GM12878 (cell line): ENCODE results near the gene SPSB2. TPM values are rescaled to one million over a fixed set of nuclear protein-coding genes. Genes with fewer than 3 reads are reported as not detected.

ENCODE experiments used
- ATAC-seq: fragments of 200-7000 bp; cut with Tn5 transposase; 3 replicates; pipeline ENCODE4 v1.9.1; 2020; ENCODE audit warnings: mild to moderate bottlenecking, moderate library complexity
- BruUV-seq: library from RNA; stranded (reverse); fragments of 400-500 nt; replicated peaks from 2 replicates; lab custom pipeline; 2021; lab: Mats Ljungman, UMichigan
- CTCF ChIA-PET: fragments of 300-600 bp; sonication (Branson Sonifier 250); formaldehyde crosslinking; extraction: SDS; loops from one replicate; lab custom pipeline; 2021; ENCODE audit warnings: inconsistent platforms; lab: Yijun Ruan, JAX
- POLR2A ChIA-PET: fragments of 350-600 bp; formaldehyde crosslinking; extraction: SDS; loops from one replicate; lab custom pipeline; 2021; ENCODE audit warnings: inconsistent platforms; lab: Charles Lee
- RAD21 ChIA-PET: fragments of 300-600 bp; sonication (Branson Sonifier 250); formaldehyde crosslinking; loops from one replicate; lab custom pipeline; 2023; ENCODE audit warnings: antibody characterized with exemption; ENCODE audit not compliant: unreplicated experiment; lab: Charles Lee
- SMC1A ChIA-PET: fragments of 300-600 bp; sonication (Branson Sonifier 250); formaldehyde crosslinking; loops from one replicate; lab custom pipeline; 2023; ENCODE audit not compliant: unreplicated experiment, uncharacterized antibody; lab: Charles Lee
- DNase-seq: peaks from one replicate; pipeline ENCODE4 v3.0.0-alpha.2; 2011; ENCODE audit warnings: low read depth, low spot score
- FAIRE-seq: peaks from 3 replicates; lab custom pipeline; 2011; peaks lifted over from hg19 to GRCh38; lab: Jason Lieb, UNC
- H2AFZ ChIP-seq: 2 replicates; pipeline ENCODE4 v1.6.0; 2011; ENCODE audit warnings: low read depth, low read length, control low read depth; ENCODE audit not compliant: control insufficient read depth
- H3K27ac ChIP-seq: 2 replicates; pipeline ENCODE4 v1.5.1; 2011; ENCODE audit warnings: control low read depth; ENCODE audit not compliant: control insufficient read depth, insufficient read depth
- H3K27me3 ChIP-seq, 2 experiments: replicated peaks in 1 of 2; 2 replicates each; pipeline versions ENCODE4 v1.6.0 to v1.6.1; 2011; ENCODE audit warnings: low read length in 1 of 2; ENCODE audit not compliant: control insufficient read depth in 2 of 2, insufficient read depth in 2 of 2
- H3K36me3 ChIP-seq, 2 experiments: 2 replicates each; pipeline ENCODE4 v1.5.1; 2011; ENCODE audit warnings: low read length in 1 of 2; ENCODE audit not compliant: control insufficient read depth in 2 of 2, insufficient read depth in 2 of 2
- H3K4me1 ChIP-seq: 2 replicates; pipeline ENCODE4 v1.6.1; 2011; ENCODE audit warnings: mild to moderate bottlenecking, low read length, moderate library complexity, mixed read lengths; ENCODE audit not compliant: control insufficient read depth, insufficient read depth
- H3K4me2 ChIP-seq: 2 replicates; pipeline ENCODE4 v1.6.0; 2011; ENCODE audit warnings: control low read depth; ENCODE audit not compliant: control insufficient read depth, insufficient read depth
- H3K4me3 ChIP-seq: fragments of 200-600 bp; sonication (generic); 2 replicates; pipeline ENCODE4 v1.5.1; 2016
- H3K79me2 ChIP-seq: 2 replicates; pipeline ENCODE4 v1.6.0; 2011; ENCODE audit warnings: low read length; ENCODE audit not compliant: control insufficient read depth, insufficient read depth
- H3K9ac ChIP-seq: 2 replicates; pipeline ENCODE4 v1.8.0; 2011; ENCODE audit warnings: low read length, control low read depth, mixed read lengths; ENCODE audit not compliant: control insufficient read depth, insufficient read depth
- H3K9me3 ChIP-seq: replicated peaks from 3 replicates; pipeline ENCODE4 v1.5.1; 2011; ENCODE audit warnings: mild to moderate bottlenecking, low read length; ENCODE audit not compliant: control insufficient read depth, insufficient read depth
- H4K20me1 ChIP-seq: 2 replicates; pipeline ENCODE4 v1.6.0; 2011; ENCODE audit not compliant: control insufficient read depth, insufficient read depth
- BRCA1 ChIP-seq: IDR thresholded peaks from 2 replicates; pipeline ENCODE4 v1.6.1; 2011; ENCODE audit warnings: low read depth, low read length, improper control_type of control experiment
- CHD1 ChIP-seq: IDR thresholded peaks from 2 replicates; pipeline ENCODE4 v1.6.1; 2012; ENCODE audit warnings: low read depth, low read length, improper control_type of control experiment
- DPF2 ChIP-seq: fragments of 450-650 bp; IDR thresholded peaks from 2 replicates; pipeline ENCODE4 v1.6.1; 2017; ENCODE audit warnings: mild to moderate bottlenecking
- FOS ChIP-seq: IDR thresholded peaks from 3 replicates; pipeline ENCODE4 v1.6.1; 2011; ENCODE audit warnings: borderline replicate concordance; ENCODE audit not compliant: insufficient read length; ENCODE audit errors: extremely low read depth
- JUND ChIP-seq: IDR thresholded peaks from 2 replicates; pipeline ENCODE4 v1.6.1; 2012; ENCODE audit warnings: low read depth, mild to moderate bottlenecking, low read length, improper control_type of control experiment, moderate library complexity
- KDM1A ChIP-seq: fragments of 200-600 bp; sonication (generic); IDR thresholded peaks from 2 replicates; pipeline ENCODE4 v1.6.1; 2016; ENCODE audit warnings: borderline replicate concordance
- MEF2A ChIP-seq: IDR thresholded peaks from 2 replicates; pipeline ENCODE4 v1.6.1; 2011; ENCODE audit warnings: low read depth, mild to moderate bottlenecking, low read length, moderate library complexity; ENCODE audit not compliant: insufficient read depth
- MTA2 ChIP-seq: fragments of 450-650 bp; IDR thresholded peaks from 2 replicates; pipeline ENCODE4 v1.6.1; 2016; ENCODE audit warnings: low read depth, mild to moderate bottlenecking, moderate library complexity
- MYC ChIP-seq: IDR thresholded peaks from 2 replicates; pipeline ENCODE4 v1.6.1; 2011; ENCODE audit warnings: mild to moderate bottlenecking, low read length, moderate library complexity, inconsistent platforms; ENCODE audit not compliant: insufficient read depth, insufficient replicate concordance, insufficient read length, severe bottlenecking
- NR2F1 ChIP-seq: fragments of 450-650 bp; conservative IDR thresholded peaks from 2 replicates; pipeline ENCODE4 v1.6.1; 2017; ENCODE audit warnings: mild to moderate bottlenecking
- PAX8 ChIP-seq: fragments of 450-650 bp; IDR thresholded peaks from 2 replicates; pipeline ENCODE4 v1.6.1; 2017; ENCODE audit warnings: mild to moderate bottlenecking, moderate library complexity
- RFX5 ChIP-seq: IDR thresholded peaks from 2 replicates; pipeline ENCODE4 v1.6.1; 2011; ENCODE audit warnings: low read depth, low read length, improper control_type of control experiment
- SUPT20H ChIP-seq: IDR thresholded peaks from 2 replicates; pipeline ENCODE4 v1.6.1; 2011; ENCODE audit warnings: low read depth, mild to moderate bottlenecking, low read length, moderate library complexity, borderline replicate concordance; ENCODE audit not compliant: control insufficient read depth
- USF1 ChIP-seq: IDR thresholded peaks from 2 replicates; pipeline ENCODE4 v1.6.1; 2011; ENCODE audit warnings: borderline replicate concordance, low read depth, mild to moderate bottlenecking, moderate library complexity, mixed read lengths, low read length; ENCODE audit not compliant: insufficient read depth; ENCODE audit errors: extremely low read length
- ZZZ3 ChIP-seq: IDR thresholded peaks from 2 replicates; pipeline ENCODE4 v1.6.1; 2011; ENCODE audit warnings: low read depth; ENCODE audit not compliant: control insufficient read depth, insufficient read length
- WGBS: methylation state at CpG from one replicate; pipeline ENCODE4 v1.1.6; 2016; ENCODE audit warnings: low lambda C conversion rate; ENCODE audit not compliant: insufficient replicate concordance, insufficient coverage; ENCODE audit errors: missing lambda C conversion rate; 5-methylcytosine and 5-hydroxymethylcytosine counted together
- in situ Hi-C: fragments of 300-500 bp; cut with MboI; formaldehyde crosslinking; loops from 9 replicates; pipeline ENCODE4 v1.14.3; 2018; ENCODE audit warnings: mixed read lengths
- intact Hi-C: fragments of 100-400 bp; cut with micrococcal nuclease; formaldehyde crosslinking; loops from one replicate; pipeline ENCODE4 v1.14.2; 2022; ENCODE audit not compliant: unreplicated experiment
- polyA plus RNA-seq, 11 experiments: library from polyadenylated mRNA; depleted of rRNA in 4 of 11; unstranded in 6 of 11; stranded (reverse) in 5 of 11; fragments of >200 nt; fragmentation: Nextera tagmentation in 4 of 11; fragmentation: Illumina TruSeq in 1 of 11; extraction: Ambion mirVana in 4 of 11; extraction: Trizol in 1 of 11; gene quantifications; 1 replicate in 1 of 11; 2 replicates in 10 of 11; pipeline versions ENCODE4 v1.2.1 to v1.2.3, GENCODE V29; 2011 to 2016; ENCODE audit warnings: inconsistent platforms in 2 of 11, missing spikeins in 2 of 11, low read depth in 1 of 11
- total RNA-seq, 4 experiments: library from RNA; depleted of rRNA in 3 of 4; stranded (reverse); fragments of >200 nt in 3 of 4; fragmentation: Illumina TruSeq in 1 of 4; extraction: Trizol in 1 of 4; gene quantifications; 2 replicates each; pipeline versions ENCODE4 v1.2.1 to v1.2.3, GENCODE V29; 2013 to 2021
- TF ChIP-seq, protein P1 (sequence below): fragments of 450-650 bp; IDR thresholded peaks from 2 replicates; pipeline ENCODE4 v1.6.1; 2018; ENCODE audit warnings: mild to moderate bottlenecking, low read depth, moderate library complexity; ENCODE audit not compliant: partially characterized antibody

SPSB2 gene
- total and polyA plus RNA-seq, 10 of the 15 experiments (the other 5 are each of a cell fraction or from before 2014, with no cell fraction given) = 0.08 to 5.6 (median 2.7) TPM

- TF ChIP-seq ZZZ3 = no peak
- TF ChIP-seq SUPT20H = no peak
These were observed 13.0 kb downstream of the SPSB2 start (continued) for GRCh38 chr12:6860116-6860515.

GRCh38 chr12:6858799-6859198 lies 14.3 kb downstream of the SPSB2 start:
- no TSS peak for BruUV-seq
- H3K27me3 ChIP-seq = no peaks in the 10 kb centered on the region
- TF ChIP-seq MYC = no peak
- no peak for TF ChIP-seq USF1
- TF ChIP-seq, protein P1, sequence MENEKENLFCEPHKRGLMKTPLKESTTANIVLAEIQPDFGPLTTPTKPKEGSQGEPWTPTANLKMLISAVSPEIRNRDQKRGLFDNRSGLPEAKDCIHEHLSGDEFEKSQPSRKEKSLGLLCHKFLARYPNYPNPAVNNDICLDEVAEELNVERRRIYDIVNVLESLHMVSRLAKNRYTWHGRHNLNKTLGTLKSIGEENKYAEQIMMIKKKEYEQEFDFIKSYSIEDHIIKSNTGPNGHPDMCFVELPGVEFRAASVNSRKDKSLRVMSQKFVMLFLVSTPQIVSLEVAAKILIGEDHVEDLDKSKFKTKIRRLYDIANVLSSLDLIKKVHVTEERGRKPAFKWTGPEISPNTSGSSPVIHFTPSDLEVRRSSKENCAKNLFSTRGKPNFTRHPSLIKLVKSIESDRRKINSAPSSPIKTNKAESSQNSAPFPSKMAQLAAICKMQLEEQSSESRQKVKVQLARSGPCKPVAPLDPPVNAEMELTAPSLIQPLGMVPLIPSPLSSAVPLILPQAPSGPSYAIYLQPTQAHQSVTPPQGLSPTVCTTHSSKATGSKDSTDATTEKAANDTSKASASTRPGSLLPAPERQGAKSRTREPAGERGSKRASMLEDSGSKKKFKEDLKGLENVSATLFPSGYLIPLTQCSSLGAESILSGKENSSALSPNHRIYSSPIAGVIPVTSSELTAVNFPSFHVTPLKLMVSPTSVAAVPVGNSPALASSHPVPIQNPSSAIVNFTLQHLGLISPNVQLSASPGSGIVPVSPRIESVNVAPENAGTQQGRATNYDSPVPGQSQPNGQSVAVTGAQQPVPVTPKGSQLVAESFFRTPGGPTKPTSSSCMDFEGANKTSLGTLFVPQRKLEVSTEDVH = no peak
- TF ChIP-seq FOS = no peak
- no peak for TF ChIP-seq RFX5
- TF ChIP-seq NR2F1 = no peak
- TF ChIP-seq BRCA1 = no peak
- no peak for TF ChIP-seq DPF2
- TF ChIP-seq JUND = no peak
- no peak for TF ChIP-seq PAX8
- TF ChIP-seq KDM1A = no peak
- no peak for TF ChIP-seq MTA2
- TF ChIP-seq MEF2A = no peak
- no peak for TF ChIP-seq CHD1
- ChIA-PET CTCF (interaction anchor here (1.5 kb wide), 1 partner anchor 23 kb away, joined by 3 read pairs; no protein-coding TSS in a partner anchor), RAD21 (no interaction called here), SMC1A (no interaction called here), POLR2A (interaction anchor here (1.4 kb wide), 1 partner anchor 10 kb away, joined by 3 read pairs; no protein-coding TSS in a partner anchor)
- WGBS = 63% methylated on average over 2 of the region's 2 CpGs
- in situ Hi-C loops (no loop called here), intact Hi-C loops (no loop called here)
- H3K9ac ChIP-seq = no peak overlapping the region
- no peak overlapping the region for H3K4me2 ChIP-seq
- H3K79me2 ChIP-seq = peaks cover 8% of the 10 kb centered on the region
- H3K4me3 ChIP-seq = no peak overlapping the region
- ATAC-seq (no peak), DNase-seq (no peak), FAIRE-seq (no peak)
- no peaks in the 10 kb centered on the region for H3K9me3 ChIP-seq
- H3K36me3 ChIP-seq = peaks cover 47 to 50% of the 10 kb centered on the region in 2 experiments
- H2AFZ ChIP-seq = no peak overlapping the region
- H3K27ac ChIP-seq = no peak overlapping the region
- peaks cover 3% of the 10 kb centered on the region; the same call in 1 of the 2 replicates for H3K4me1 ChIP-seq
- H4K20me1 ChIP-seq = no peaks in the 10 kb centered on the region
